HG03064 (cell line): ENCODE measurements around the gene SLC17A1.

ENCODE experiments used
- ATAC-seq: cut with Tn5 transposase; IDR thresholded peaks from one replicate; pipeline ENCODE4 v1.9.1; 2021; ENCODE audit warnings: low read depth; ENCODE audit not compliant: unreplicated experiment

The SLC17A1 gene, protein sequence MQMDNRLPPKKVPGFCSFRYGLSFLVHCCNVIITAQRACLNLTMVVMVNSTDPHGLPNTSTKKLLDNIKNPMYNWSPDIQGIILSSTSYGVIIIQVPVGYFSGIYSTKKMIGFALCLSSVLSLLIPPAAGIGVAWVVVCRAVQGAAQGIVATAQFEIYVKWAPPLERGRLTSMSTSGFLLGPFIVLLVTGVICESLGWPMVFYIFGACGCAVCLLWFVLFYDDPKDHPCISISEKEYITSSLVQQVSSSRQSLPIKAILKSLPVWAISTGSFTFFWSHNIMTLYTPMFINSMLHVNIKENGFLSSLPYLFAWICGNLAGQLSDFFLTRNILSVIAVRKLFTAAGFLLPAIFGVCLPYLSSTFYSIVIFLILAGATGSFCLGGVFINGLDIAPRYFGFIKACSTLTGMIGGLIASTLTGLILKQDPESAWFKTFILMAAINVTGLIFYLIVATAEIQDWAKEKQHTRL

DNA sequence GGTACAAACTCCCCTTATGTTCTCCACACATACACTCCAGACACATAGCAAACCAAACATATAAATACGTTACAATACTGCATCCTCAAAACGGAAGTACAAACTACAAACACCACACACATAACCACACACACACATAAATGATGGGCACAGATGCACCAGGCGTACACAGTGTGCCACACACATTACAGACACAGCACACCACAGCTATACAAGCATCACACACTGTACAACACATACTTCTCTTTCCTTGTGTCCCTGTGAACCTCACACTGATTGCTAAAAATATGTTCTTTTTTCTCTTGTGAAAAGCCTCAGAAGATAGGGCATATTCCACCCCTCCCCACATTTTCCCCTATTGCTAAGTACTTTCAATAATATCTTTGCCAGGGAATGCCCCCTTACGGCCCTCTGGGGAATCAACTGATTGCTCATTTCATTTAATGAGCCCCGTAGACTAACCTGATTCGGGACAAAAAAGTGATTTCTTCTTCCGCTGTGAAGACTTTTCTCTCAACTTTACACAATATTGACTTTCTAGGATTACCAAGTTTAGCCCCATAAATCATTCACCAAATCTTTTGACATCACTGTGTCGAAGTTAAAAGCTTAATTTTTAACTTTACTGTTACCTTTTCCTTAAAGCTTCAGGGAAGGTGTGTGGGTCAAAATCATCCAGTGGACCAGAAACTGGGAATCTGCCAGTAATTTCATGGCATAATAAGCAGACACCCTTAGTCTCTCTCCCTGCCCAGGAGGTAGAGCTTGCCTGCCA lies at the start of gene SLC17A1:
SLC17A1 (minus strand) TSS at position 521 of the 775 bp plus-strand sequence. CDS start 1,495 bp downstream, outside the sequence.
- ATAC-seq: no peak

GRCh38 chr6:25880601-25881000 lies 48.7 kb upstream of the SLC17A1 start:
- ATAC-seq: no peak

DNA sequence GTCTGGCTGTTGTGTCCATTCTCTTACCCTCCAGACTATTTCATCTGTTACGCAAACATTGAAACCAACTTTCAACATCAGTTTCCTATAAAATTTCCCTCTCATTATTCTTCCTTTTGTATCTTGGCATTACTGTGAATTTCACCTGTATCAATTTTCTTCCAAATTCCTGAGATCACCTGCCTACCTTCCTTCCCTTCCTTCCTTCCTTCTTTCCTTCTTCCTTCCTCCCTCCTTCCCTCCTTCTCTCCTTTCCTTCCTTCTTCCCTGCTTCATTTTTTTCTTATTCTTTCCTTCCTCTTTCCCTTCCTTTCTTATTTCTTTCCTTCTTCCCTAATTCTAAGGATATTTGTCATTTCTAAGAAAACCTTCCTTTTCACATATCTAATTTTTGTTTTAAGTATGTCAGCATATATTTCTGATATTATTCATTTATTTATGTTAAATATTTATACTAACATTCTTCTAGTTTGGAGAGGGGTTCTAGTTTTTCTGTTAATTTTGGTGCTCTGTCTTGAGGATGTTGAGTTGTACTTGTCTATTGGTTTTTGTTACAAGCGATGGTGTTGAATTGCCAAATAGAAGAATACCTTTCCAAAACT lies 47.0 kb upstream of the SLC17A1 start:
- ATAC-seq: no peak

DNA sequence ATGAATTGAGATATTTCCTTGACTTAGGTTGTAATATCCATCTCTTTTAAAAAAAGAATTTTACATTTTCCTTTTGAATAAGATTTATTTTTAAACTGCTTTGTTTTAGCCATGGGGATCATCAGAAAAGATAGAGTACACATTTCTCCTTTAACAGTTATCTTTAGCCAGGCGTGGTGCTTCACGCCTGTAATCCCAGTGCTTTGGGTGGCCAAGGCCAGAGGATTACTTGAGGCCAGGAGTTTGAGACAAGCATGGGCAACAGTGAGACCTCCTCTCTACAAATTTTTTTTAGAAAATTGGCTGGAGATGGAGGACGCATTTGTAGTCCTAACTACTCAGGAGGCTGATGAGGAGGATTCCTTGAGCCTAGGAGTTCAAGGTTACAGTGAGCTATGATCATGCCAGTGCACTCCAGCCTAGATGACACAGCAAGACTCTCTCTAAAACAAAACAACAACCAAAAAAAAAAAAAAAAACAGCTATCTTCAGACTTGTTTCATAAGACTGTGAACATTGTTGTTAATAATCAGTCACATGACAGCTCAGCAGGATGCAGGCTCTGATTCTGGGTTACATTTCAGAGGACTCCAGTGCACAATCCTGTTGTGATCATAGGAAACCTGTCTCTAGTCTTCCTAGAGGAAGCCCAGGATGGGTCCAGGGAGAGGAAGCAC lies 44.2 kb upstream of the SLC17A1 start:
- no peak for ATAC-seq

GRCh38 chr6:25875563-25875905 lies 43.7 kb upstream of the SLC17A1 start:
- no peak for ATAC-seq

DNA sequence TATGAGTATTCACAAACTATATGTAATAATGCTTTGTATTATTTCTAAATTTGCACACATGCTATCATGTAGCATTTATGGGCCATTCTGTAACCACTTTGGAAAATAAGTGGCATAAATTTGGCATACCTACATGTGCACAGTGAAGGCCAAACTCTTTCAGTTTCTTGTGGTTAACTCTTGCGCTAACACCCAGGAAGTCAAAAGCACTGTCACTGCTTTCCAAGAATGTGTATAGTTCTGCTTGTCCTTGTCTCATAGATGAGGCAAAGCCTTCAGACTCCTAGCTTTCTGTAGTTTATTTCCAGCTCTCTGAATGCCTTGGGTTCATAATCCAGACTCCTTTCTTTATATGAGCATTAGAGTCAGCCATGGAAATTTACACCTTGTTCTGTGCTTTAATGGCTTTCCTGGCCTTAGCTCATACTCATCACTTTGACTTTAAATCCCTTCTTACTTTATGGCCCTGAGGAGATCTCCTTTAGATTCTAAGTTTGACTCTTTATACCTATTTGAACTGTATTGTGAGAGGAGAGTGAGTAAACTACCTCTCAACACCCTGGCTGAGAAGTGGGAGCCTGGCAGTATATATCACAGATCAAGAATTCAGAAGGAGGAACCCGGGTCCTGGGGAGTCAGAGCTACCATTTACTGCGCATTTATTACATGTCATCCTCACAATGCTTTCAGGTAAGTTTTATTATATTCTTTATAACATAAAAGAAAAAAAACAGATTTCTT lies 43.1 kb upstream of the SLC17A1 start:
- ATAC-seq: no peak

DNA sequence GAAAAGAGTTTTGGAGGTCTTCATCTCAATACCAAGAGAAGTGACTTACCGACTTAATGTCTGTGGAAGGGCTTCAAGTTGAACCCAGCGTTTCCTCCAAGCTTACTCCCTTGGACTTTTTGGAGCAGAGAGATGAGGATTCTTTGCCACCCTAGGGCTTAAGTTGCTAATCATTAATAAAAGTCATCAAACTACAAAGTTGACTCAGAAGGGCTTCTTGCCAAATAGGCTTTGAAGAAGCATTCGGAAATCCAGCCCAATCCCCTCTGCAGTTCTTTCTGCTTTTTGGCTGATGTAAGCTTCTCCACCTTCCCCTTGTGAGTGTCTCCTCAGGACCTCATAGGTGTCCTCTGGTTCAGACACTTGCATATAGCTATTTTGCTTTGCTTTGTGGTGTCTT lies 42.3 kb upstream of the SLC17A1 start, which contains the start of gene SLC17A3:
SLC17A3 (minus strand) TSS at position 126 of the 400 bp plus-strand sequence. CDS start 5,856 bp downstream, outside the sequence.
- no peak for ATAC-seq

- no peak for ATAC-seq
These were observed 41.0 kb upstream of the SLC17A1 start for GRCh38 chr6:25872814-25873213.

GRCh38 chr6:25869840-25870239 lies 38.0 kb upstream of the SLC17A1 start:
- no peak for ATAC-seq

DNA sequence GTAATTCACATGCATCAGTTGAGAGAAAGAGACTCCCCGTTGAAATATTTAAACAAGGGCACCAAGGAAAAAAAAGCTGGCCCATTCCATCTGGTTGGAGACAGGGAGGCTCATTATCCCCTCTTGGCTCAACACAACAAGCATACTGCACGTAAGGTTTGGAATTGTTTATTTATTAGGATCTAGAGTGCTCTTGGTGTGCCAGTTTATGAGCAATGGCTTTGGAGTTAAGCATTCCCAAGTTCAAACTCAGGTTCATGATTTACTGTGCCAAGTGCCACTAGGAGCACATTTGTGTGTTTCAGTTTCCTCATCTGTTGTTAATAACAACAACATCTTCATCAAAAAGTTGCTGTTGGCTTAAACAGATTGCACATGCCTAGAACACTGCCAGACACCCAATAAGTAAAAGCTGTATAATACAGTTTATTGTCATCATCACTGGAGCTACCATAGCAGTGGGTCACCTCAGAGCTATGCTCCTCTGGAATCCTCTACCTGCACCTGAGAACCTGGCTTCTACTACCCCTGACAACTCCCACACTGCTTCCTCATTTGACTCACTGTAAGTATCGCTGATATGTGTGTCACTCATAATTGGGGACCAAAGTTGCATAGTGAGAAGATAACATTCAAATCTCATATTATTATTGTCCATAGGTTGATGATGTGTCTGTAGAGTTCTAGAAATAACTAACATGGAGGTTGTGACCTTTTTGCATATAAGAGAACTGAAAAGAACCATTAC lies 36.8 kb upstream of the SLC17A1 start:
- no peak for ATAC-seq

- ATAC-seq: no peak
These were observed 34.2 kb upstream of the SLC17A1 start for GRCh38 chr6:25866011-25866410.

GRCh38 chr6:25863360-25863759 lies 31.5 kb upstream of the SLC17A1 start:
- ATAC-seq: no peak

DNA sequence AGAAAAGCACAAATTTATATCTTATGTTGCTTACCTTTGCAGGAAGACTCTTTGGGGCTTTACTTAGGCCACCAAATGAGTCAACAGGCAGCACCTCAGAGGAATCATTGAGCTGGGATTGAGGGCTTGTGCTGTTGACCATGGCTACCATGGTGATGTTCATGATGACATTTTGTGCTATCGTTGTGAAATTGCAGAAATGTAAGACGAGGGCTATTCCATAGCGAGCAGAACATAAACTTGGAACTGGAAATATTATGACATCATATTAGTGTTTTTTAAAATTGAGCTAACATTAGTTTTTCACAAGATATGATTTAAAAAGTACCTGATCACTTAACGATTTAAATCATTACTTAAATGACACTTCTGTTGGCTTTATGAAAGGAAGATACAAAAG lies 30.3 kb upstream of the SLC17A1 start:
- no peak for ATAC-seq

DNA sequence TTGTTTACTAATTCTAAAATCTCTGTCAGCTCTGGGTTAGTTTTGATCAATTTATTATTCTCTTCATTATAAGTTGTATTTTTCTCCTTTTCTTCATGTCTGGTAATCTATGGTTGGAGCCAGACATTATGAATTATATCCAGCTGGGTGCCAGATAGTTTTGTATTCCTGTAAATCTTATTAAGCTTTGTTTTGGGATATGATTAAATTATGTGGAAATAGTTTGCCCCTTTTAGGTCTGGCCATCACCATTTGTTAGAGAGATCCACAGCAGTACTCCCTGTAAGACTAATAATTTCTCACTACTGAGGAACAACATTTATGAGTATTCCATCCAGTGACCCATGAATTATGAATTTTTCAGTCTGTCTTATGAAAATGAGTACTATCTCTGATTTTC lies 20.9 kb upstream of the SLC17A1 start:
- ATAC-seq: no peak

DNA sequence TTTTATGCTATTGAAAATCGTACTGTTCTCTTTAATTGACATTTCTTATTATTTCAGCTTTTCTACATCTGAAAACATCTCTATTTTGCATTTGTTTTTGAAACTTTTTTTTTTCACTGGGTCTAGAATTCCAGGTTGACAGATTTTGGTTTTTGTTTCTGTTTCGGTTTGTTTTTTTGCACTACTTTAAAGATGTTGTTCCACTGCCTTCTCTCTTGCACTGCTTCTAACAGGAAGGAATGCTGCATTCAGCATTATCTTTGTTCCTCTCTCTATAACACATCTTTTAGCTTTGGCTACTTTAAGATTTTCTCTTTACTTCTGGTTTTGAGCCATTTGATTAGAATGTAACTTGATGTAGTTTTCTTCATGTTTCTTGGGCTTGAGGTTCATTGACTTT lies 20.1 kb upstream of the SLC17A1 start:
- no peak for ATAC-seq

DNA sequence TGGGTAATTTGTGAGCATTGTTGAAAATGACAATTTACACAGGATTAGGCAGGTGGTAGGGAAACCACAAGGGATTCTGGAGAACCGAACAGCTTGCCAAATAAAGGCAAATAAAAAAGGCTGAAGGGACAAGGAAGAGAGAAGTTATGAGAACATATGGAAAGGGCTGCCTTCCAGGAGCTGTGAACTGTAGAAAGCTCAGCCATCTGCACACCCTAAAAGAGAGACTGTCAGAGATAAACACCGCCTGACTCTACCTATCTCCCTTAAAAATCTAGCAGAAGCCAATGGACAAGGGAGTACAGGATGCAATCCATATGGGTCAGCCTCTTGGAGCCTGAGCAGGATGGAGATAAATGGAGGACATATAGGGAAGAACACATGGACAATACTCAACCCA lies 12.7 kb upstream of the SLC17A1 start:
- no peak for ATAC-seq

- ATAC-seq: no peak
These were observed 10.7 kb upstream of the SLC17A1 start for GRCh38 chr6:25842526-25842925.

DNA sequence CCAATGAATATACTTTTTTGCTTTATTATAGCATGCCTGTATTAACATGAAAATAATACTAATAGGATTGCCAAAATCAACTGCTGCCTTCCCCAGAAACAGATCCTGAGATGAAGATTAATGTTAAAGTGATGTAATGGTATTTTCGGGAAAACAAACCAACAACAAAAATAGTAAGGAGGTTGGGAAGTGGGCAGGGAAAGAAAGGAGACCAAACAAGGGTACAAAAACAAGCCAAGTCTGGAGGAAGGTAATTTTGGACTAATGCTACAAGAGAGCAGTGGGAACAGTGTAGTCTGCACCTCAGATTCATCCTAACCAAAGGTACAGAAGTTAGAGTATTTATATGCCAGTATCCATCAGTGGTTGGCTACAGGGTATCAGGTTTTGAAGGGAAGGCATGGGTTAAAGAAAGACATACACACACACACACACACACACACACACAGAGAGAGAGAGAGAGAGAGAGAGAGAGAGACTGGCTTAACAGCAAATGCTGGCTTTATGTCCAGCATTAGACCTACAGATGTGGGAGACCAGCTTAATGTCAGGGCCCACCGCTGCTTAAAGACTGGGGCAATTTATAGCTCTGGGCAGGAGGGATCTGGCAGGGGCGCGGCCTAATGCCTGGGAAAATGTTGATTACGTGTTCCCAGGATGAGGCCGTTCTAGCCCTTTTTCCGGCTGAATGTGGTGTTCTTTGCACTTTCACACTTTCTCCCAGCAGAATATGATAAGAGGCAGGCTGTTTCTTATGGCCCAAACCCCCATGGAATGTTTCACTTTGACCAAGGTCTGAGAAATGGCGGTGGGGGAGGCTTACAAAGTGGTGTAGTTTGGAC lies 3.8 kb upstream of the SLC17A1 start:
- no peak for ATAC-seq
